MM.1S (cell line): ENCODE data around the gene DCLK2.

Experiments used
- EZH2 ChIP-seq: fragments of 300-600 bp; sonication (generic); optimal IDR thresholded peaks from 2 replicates; pipeline ENCODE3; 2017; ENCODE audit warnings: low read depth, mild to moderate bottlenecking, antibody characterized with exemption, low read length, mixed read lengths
- EZH2phosphoT487 ChIP-seq: fragments of 300-600 bp; sonication (generic); IDR thresholded peaks from 2 replicates; pipeline ENCODE4 v1.6.1; 2018; ENCODE audit warnings: antibody characterized with exemption, low read length
- TF ChIP-seq, protein P1 (sequence below): fragments of 300-600 bp; sonication (generic); IDR thresholded peaks from 2 replicates; pipeline ENCODE4 v1.5.1; 2016; ENCODE audit warnings: antibody characterized with exemption, low read length, mixed read lengths

DNA sequence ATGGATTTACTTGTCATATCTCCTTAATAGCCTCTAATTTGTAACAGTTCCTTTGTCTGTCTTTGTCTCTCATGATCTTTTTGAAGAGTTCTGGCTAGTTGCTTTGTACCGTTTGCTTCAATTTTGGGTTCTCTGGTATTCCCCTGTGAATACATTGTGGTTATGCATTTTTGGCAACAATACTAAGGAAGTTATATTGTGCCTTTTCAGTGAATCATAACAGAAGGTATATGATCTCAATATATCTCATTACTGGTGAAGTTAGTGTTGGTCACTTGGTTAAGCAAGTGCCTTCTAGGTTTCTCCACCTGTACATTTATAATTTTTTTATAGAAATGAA, 48.6 kb downstream of the DCLK2 start:
- TF ChIP-seq, protein P1, sequence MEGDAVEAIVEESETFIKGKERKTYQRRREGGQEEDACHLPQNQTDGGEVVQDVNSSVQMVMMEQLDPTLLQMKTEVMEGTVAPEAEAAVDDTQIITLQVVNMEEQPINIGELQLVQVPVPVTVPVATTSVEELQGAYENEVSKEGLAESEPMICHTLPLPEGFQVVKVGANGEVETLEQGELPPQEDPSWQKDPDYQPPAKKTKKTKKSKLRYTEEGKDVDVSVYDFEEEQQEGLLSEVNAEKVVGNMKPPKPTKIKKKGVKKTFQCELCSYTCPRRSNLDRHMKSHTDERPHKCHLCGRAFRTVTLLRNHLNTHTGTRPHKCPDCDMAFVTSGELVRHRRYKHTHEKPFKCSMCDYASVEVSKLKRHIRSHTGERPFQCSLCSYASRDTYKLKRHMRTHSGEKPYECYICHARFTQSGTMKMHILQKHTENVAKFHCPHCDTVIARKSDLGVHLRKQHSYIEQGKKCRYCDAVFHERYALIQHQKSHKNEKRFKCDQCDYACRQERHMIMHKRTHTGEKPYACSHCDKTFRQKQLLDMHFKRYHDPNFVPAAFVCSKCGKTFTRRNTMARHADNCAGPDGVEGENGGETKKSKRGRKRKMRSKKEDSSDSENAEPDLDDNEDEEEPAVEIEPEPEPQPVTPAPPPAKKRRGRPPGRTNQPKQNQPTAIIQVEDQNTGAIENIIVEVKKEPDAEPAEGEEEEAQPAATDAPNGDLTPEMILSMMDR, result no peak
- TF ChIP-seq EZH2 (no peak), EZH2phosphoT487 (no peak)
